Measurements from ENCODE around the gene TCERG1L. TPM values are rescaled to one million over a fixed set of nuclear protein-coding genes. Genes with fewer than 3 reads are reported as not detected.
A peak's percentile ranks its signal among the peaks of the same experiment; 100 is the strongest.

Gene TCERG1L
- total RNA-seq, 4 donors from 2014 or later = 0.24 TPM; not detected in 3

DNA sequence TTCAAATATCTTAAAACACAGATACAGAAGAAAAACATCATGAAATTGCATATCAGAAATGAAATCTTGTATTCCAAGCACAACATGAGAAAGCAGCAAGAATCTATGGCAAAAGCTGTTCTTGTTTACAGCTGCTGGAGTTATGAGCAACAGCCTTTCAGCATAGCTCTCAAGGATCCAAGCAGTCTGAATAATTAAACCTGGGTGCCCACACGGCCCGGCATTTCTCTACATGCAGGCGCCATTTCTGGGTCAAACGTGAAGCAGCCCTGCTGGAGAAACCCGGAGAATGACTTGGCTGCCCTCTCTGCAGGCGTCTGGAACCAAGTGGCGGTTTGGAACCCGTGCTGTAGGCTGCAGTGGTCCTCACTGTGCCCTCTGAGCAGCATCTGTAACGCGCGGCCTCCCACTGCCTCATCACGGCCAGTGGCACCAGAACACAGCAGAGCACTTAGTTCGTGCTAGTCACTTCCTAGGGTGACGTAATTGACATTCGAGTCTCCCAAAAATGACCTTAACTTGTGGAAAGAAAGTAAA lies 213.0 kb downstream of the TCERG1L start:
- DNase-seq (ENCODE audit: low spot score) (no peak), ATAC-seq (ENCODE audit: low FRiP score) (no peak)
- no peak for TF ChIP-seq CTCF (IDR thresholded peaks at IDR 0.05)

- ATAC-seq (ENCODE audit: low FRiP score) = no peak
- DNase-seq (ENCODE audit: low spot score) = no peak
- no peak for TF ChIP-seq CTCF (IDR thresholded peaks at IDR 0.05)
Observed at GRCh38 chr10:131096031-131096430, 215.5 kb downstream of the TCERG1L start.

- ATAC-seq (ENCODE audit: low FRiP score) (no peak), DNase-seq (ENCODE audit: low spot score) (no peak)
Observed at GRCh38 chr10:131095313-131095580, 216.3 kb downstream of the TCERG1L start.

GRCh38 chr10:131094527-131095312 lies 216.8 kb downstream of the TCERG1L start:
- ATAC-seq (ENCODE audit: low FRiP score) = peak; percentile 85
- no peak for TF ChIP-seq CTCF (IDR thresholded peaks at IDR 0.05)
- no peak for DNase-seq (ENCODE audit: low spot score)

More at GRCh38 chr10:131095313-131095580, 216.3 kb downstream of the TCERG1L start:
- no peak for TF ChIP-seq CTCF (IDR thresholded peaks at IDR 0.05)

GRCh38 chr10:131093795-131094366 lies 217.6 kb downstream of the TCERG1L start:
- no peak for DNase-seq (ENCODE audit: low spot score)
- TF ChIP-seq CTCF (IDR thresholded peaks at IDR 0.05) = no peak
- ATAC-seq (ENCODE audit: low FRiP score) = no peak

- no peak for TF ChIP-seq CTCF (IDR thresholded peaks at IDR 0.05)
- DNase-seq (ENCODE audit: low spot score) = no peak
- no peak for ATAC-seq (ENCODE audit: low FRiP score)
Observed at GRCh38 chr10:131093346-131093745, 218.2 kb downstream of the TCERG1L start.

GRCh38 chr10:131092876-131093275 lies 218.6 kb downstream of the TCERG1L start:
- no peak for DNase-seq (ENCODE audit: low spot score)
- ATAC-seq (ENCODE audit: low FRiP score) = no peak
- no peak for TF ChIP-seq CTCF (IDR thresholded peaks at IDR 0.05)
